ENCODE results near the gene TTLL11. TPM values are rescaled to one million over a fixed set of nuclear protein-coding genes. Genes with fewer than 3 reads are reported as not detected.

The TTLL11 gene
- total RNA-seq, 1 experiment from 2014 or later: 1.5 TPM

DNA sequence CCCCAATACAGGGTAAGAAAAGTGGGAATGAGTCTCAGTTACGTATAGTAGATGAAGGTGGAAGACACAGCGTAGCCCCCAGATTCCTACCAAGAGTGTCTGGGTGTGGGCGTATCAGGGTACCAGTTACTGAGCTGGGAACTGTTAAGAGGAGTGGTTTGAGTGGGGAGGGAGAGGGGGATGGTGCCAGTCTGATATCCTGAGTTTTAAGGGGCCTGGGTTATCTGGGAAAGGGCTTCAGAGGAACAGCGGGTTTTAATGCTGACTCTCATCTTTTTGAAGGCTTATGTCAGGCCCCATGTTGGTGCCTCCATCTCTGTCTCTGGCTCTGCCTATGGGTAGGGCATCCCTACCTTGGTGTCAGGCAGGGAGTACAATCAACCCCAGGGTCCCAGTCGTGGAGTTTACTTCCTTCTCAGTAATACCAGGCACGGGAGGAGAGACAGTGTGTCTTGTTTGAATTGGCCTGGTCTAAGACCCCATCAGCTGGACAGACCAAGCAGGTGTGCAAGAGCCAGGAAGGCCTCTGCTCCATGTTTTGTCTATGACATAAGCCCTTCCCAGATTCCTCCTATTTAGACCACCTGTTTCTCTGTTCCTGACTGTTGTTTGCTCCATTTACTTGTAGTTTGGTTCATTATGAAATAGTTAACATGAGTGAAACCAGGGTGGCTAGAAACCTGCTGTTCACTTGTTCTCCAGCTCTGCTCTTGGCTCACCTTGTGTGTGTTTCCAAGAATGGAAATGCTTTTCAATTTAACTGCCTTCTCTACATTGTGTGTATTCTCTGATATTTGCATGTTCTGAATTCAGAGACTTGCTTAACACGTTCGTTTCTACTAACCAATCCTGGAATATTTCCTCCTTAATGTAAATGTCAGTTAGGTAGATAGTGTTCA lies 316.1 kb downstream of the TTLL11 start:
- H2AFZ ChIP-seq (ENCODE audit: low read length): no peak overlapping the region
- no peaks in the 10 kb centered on the region for H4K20me1 ChIP-seq (ENCODE audit: control insufficient read depth, insufficient read depth, insufficient read length)
- H3K56ac ChIP-seq (ENCODE audit: insufficient read length, low read depth, low read length): no peak overlapping the region
- no peak overlapping the region for H3K4me3 Mint-ChIP-seq
- no peak overlapping the region for H3K27ac Mint-ChIP-seq
- H4K5ac ChIP-seq (ENCODE audit: insufficient read length, low read depth, low read length): no peak overlapping the region
- no peak overlapping the region for H3T11ph ChIP-seq (ENCODE audit: low read length)
- H3K27me3 Mint-ChIP-seq (ENCODE audit: low read depth): no peaks in the 10 kb centered on the region
- H3K27ac ChIP-seq (ENCODE audit: insufficient read length, low read depth, low read length): no peak overlapping the region
- no peak overlapping the region for H3K4ac ChIP-seq (ENCODE audit: low read depth, low read length)
- H3K18ac ChIP-seq (ENCODE audit: insufficient read length, low read depth, low read length): no peak overlapping the region
- H3K9me3 Mint-ChIP-seq: no peaks in the 10 kb centered on the region; a peak in 1 of 5 replicates
- no peak overlapping the region for H4K91ac ChIP-seq (ENCODE audit: insufficient read length, low read depth, low read length)
- H3K4me1 Mint-ChIP-seq: peaks cover 16 to 18% of the 10 kb centered on the region in 2 experiments
- H4K8ac ChIP-seq (replicated peaks; ENCODE audit: insufficient read length, low read depth, low read length): no peak overlapping the region
- no peak overlapping the region for H2BK12ac ChIP-seq (ENCODE audit: insufficient read length, low read depth, low read length)
- no peak overlapping the region for H2BK20ac ChIP-seq (ENCODE audit: low read depth, low read length, poor library complexity, severe bottlenecking)
- peaks cover 42 to 82% (median 45%) of the 10 kb centered on the region in 3 experiments; a peak in 6 of 7 replicates for H3K36me3 Mint-ChIP-seq (ENCODE audit: insufficient read depth in 1 of 3, low read depth in 3 of 3)
- no peaks in the 10 kb centered on the region for H3K23me2 ChIP-seq (ENCODE audit: insufficient read length, low read depth, low read length, poor library complexity, severe bottlenecking)
- H3K9me3 ChIP-seq (ENCODE audit: control insufficient read depth, low read depth, low read length): no peaks in the 10 kb centered on the region
- no peaks in the 10 kb centered on the region for H3K79me1 ChIP-seq (ENCODE audit: insufficient read depth, low read depth, low read length, poor library complexity, severe bottlenecking)
- no peak overlapping the region for H3K9ac ChIP-seq (ENCODE audit: extremely low read depth, insufficient read length, low read length)
- no peaks in the 10 kb centered on the region for H3K4me1 ChIP-seq (ENCODE audit: insufficient read depth, low read length)
- WGBS (ENCODE audit: extremely low coverage, insufficient read length, low lambda C conversion rate): no CpG with 5 or more reads among the region's 8 CpGs
- H3K4me2 ChIP-seq (ENCODE audit: insufficient read depth, insufficient read length, low read length): no peak overlapping the region
- H3K27me3 ChIP-seq (ENCODE audit: insufficient read depth, low read length): no peaks in the 10 kb centered on the region
- no peak overlapping the region for H2AK5ac ChIP-seq (ENCODE audit: insufficient read length, low read length)
- H3K79me2 ChIP-seq (ENCODE audit: insufficient read depth, low read length): no peaks in the 10 kb centered on the region
- no peak overlapping the region for H2BK120ac ChIP-seq (ENCODE audit: low read depth, low read length, poor library complexity, severe bottlenecking)
- H3K14ac ChIP-seq (ENCODE audit: insufficient read depth, low read length): no peak overlapping the region
- TF ChIP-seq, protein P1, sequence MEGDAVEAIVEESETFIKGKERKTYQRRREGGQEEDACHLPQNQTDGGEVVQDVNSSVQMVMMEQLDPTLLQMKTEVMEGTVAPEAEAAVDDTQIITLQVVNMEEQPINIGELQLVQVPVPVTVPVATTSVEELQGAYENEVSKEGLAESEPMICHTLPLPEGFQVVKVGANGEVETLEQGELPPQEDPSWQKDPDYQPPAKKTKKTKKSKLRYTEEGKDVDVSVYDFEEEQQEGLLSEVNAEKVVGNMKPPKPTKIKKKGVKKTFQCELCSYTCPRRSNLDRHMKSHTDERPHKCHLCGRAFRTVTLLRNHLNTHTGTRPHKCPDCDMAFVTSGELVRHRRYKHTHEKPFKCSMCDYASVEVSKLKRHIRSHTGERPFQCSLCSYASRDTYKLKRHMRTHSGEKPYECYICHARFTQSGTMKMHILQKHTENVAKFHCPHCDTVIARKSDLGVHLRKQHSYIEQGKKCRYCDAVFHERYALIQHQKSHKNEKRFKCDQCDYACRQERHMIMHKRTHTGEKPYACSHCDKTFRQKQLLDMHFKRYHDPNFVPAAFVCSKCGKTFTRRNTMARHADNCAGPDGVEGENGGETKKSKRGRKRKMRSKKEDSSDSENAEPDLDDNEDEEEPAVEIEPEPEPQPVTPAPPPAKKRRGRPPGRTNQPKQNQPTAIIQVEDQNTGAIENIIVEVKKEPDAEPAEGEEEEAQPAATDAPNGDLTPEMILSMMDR (conservative IDR thresholded peaks at IDR 0.05): no peak
- no peak overlapping the region for H3K23ac ChIP-seq (ENCODE audit: insufficient read length, low read depth, low read length)
- no peak overlapping the region for H2BK5ac ChIP-seq (ENCODE audit: insufficient read length, low read length)
- no peak for DNase-seq
- H2BK15ac ChIP-seq (ENCODE audit: low read depth, low read length): no peak overlapping the region

All from H9 (cell line).